ENCODE data around the gene UBE2D4.
"Not testable (repeated sequence)": the region's sequence is repeated elsewhere in the genome, so short reads cannot be mapped to it uniquely, and the experiment has no call there.

UBE2D4 gene

DNA sequence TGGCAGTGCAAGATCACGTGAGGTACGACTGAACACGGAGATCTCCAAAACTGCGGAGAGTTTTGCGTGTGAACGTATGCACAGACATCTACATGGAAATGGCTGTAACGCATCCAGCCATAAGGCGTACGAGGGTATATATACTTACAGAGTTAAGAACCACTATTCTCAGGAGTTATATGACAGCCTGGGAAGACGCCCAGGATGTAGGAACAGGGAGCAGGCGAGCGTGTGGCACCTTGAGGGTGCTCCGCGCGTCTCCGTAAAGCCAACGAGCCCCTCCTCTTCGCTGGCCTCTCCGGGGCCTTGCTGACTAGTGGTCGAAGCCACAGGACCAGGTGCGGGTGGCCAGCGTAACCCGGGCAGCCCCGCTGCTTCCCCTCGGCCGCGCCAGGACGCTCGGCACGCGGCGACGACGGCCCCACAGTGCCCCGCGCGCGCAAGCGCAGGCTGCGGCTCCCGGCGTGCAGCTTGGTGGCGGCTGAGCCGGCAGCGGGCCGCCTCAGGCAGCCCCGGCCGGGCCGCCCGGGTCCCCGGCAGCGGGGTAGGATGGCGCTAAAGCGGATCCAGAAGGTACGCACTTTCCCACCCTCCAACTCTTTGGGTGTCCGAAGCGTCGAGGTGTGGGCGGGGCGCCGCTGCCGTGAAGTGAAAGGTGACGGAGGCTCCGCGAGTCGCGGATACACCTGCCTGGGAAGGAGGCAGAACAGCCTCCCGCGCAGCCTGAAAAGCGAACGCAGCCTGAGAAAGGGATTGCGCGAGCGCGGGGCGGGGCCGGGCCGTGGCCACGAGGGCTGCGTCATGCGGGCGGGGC, at the start of gene UBE2D4:
Gene UBE2D4 (plus strand): TSS at position 453 of the 814 bp plus-strand sequence. CDS start 97 bp downstream, at position 550.
- ATAC-seq (peak; percentile 95), DNase-seq (peak; percentile 89 to 90)
- Mint-ChIP-seq H3K4me3 (peak within 1 kb of the TSS; percentile 94 to 97), H3K9me3 (no peaks in the 10 kb centered on the region), H3K27ac (peak within 1 kb of the TSS; percentile 87 to 98), H3K4me1 (peaks cover 36% of the 10 kb centered on the region), H3K27me3 (no peaks in the 10 kb centered on the region)

DNA sequence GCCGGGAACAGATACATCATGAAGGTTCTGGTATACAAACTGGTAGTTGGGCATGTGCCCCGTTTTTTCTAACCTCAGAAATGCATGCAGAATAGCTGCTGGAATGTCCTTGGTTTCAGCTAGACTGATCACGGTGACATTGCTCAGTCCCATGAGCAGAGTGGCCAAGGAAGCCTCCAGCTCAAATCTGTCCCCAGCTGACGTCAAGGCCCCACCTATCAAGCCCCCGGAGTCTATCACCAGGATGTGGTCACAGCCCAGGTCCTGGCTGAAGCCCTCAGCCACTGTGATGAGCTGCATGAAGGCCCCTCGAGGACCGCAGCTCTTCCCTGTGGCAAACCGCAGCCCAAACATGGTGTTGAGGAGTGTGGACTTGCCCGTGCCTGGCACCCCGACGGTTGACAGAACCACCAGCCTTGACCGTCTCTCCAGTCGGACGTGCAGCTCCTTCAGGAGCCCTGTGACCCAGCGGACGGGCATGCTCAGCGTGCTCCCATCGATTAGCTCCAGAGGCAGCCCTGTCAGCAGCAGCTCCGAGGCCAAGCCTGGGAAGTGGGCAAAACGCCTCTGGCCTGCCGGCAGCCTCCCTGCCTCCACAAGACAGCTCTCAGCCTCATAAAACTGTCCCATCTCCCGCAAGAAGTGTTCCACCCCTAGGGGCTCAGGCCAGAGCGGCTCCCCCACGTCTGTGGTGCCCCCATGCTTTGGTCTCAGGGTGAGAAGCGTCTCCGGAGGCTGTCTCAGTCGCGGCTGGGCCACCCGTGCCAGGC, 49.1 kb upstream of the UBE2D4 start:
- peaks cover 0 to 7% of the 10 kb centered on the region in 2 donors for H3K9me3 Mint-ChIP-seq
- no peak for DNase-seq
- H3K4me1 Mint-ChIP-seq: peaks cover 12% of the 10 kb centered on the region
- ATAC-seq: no peak
- no peaks in the 10 kb centered on the region for H3K27me3 Mint-ChIP-seq
- H3K27ac Mint-ChIP-seq: no peak overlapping the region
- no peak overlapping the region for H3K4me3 Mint-ChIP-seq

DNA sequence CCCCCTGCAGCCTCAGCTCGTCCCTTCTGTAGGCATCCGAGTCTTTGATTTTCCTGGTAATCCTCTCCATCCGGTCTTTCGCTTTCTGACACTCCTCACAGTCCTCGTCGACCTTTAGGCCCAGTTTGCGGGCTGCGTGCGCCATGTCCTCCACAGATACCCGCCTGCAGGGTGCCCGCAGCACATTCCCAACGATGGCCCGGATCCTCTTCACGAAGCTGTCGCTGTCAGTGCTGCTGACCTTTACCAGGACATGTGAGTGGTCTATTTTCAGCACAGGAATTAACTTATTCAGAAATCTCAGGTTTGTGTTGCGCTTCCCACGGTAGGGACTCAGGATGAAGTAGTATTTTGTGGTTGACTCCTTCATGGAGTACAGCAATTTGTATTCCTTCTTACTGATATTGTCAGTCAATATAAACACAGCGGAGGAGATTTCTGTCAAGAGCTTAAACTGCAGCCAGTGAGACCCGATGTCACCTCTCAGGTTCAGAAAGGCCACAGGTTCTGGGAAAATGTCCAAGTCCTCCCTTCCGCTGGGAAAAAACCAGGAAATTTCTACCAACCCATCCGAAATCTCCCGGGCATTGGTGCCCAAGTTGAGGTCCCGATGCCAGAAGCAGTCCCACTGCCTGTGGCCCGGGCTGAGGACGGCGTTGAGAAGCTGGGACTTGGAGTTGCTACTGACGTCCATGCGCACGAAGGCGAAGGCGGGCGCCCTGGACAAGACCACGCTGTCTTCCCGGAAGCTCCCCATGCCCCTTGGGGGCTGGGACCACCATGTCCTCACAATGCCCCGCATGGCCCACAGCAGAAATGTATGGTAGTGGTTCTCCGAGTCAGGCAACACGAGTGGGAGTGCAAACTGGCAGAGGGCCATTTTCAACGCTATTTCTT, 48.0 kb upstream of the UBE2D4 start:
- H3K4me3 Mint-ChIP-seq: no peak overlapping the region
- DNase-seq (no peak), ATAC-seq (no peak)
- no peaks in the 10 kb centered on the region for H3K27me3 Mint-ChIP-seq
- H3K27ac Mint-ChIP-seq: peak overlapping the region; percentile 27 to 57
- peaks cover 1% of the 10 kb centered on the region for H3K4me1 Mint-ChIP-seq
- H3K9me3 Mint-ChIP-seq: peaks cover 0 to 5% of the 10 kb centered on the region in 2 donors

DNA sequence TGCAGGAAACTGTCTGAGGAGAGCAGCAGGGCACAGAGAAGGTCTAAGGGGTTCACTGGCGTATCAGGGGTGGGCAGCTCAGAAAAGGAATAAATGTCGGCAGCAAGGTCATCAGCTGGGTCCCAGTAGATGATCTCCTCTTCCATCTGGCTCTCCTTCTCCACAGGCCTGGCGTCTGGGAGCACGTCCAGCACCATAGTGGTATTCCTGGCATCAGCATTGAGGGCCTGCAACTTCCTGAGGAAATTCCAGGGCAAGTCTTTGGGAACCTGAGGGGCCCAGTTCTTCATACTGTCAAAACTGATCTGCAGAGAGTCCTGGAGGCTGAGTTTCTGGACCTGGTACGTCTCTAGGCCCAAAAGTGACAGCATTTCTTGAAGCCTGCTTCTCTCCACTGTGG, 47.4 kb upstream of the UBE2D4 start:
- no peak for ATAC-seq
- Mint-ChIP-seq H3K9me3 (no peaks in the 10 kb centered on the region), H3K27ac (peak overlapping the region in 1 of 2 donors; percentile 62), H3K27me3 (no peaks in the 10 kb centered on the region), H3K4me1 (no peaks in the 10 kb centered on the region), H3K4me3 (no peak overlapping the region)
- no peak for DNase-seq

DNA sequence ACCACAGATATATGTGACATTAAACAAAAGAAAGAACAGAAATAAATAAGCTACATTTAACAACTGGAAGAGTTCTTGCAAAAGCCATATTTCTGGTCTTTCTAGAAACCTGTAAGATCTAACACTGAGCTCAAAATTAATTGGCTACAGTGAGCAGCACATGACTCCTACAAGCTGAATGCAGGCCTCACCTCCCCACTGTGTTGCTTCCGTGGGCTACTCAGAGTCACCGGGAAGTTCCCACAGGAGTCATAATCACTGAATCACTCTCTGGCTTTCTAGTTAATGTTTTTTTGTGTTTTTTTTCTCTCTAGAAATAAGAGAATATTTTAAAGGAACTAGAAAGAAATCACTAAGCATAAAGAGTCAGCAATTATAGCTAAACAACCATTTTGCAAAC, 46.8 kb upstream of the UBE2D4 start:
- no peaks in the 10 kb centered on the region for H3K27me3 Mint-ChIP-seq

DNA sequence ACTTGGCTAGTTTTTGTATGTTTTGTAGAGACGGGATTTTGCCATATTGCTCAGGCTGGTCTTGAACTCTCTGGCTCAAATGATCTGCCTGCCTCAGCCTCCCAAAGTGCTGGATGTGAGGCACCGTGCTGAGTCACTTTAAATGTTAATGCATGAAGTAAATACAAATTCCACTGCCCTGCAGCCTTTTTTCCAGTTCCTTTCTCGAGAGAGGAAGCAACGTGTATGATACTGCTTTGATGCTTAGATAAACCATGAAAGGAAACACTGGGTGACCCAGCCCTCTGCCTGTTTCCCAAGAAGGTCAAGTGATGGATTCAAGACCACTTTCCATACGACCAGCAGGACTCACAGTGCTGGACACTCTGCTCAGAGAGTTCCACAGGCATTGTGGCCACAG, 45.6 kb upstream of the UBE2D4 start:
- H3K4me3 Mint-ChIP-seq: no peak overlapping the region
- ATAC-seq (no peak), DNase-seq (no peak)
- H3K27me3 Mint-ChIP-seq: no peaks in the 10 kb centered on the region
- H3K9me3 Mint-ChIP-seq: no peaks in the 10 kb centered on the region
- H3K4me1 Mint-ChIP-seq: no peaks in the 10 kb centered on the region
- no peak overlapping the region for H3K27ac Mint-ChIP-seq

More for the DNA sequence above, 46.8 kb upstream of the UBE2D4 start:
- no peak for DNase-seq
- Mint-ChIP-seq H3K4me3 (no peak overlapping the region), H3K4me1 (no peaks in the 10 kb centered on the region), H3K9me3 (no peaks in the 10 kb centered on the region), H3K27ac (peak overlapping the region in 1 of 2 donors; percentile 62)
- no peak for ATAC-seq

DNA sequence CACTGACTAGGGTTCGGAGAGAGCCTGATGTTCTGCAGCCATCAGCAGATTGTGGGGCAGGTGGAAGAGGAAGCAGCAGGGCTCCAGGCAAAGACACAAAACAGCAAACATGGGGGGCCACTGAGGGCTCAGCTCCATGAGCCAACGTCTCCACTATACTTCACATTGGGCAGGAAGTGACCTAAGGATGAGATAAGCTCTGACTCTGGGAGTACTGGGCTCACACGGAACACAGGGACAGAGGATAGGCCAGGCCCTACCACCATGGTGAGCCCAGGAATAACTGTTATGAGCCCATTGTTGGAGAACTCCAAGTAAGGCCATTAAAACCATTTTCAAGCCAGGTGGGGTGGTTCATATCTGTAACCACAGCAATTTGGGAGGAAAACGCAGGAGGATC, 42.0 kb upstream of the UBE2D4 start:
- Mint-ChIP-seq H3K4me1 (peaks cover 6% of the 10 kb centered on the region), H3K27ac (no peak overlapping the region), H3K9me3 (no peaks in the 10 kb centered on the region), H3K4me3 (no peak overlapping the region), H3K27me3 (no peaks in the 10 kb centered on the region)
- no peak for DNase-seq
- no peak for ATAC-seq

DNA sequence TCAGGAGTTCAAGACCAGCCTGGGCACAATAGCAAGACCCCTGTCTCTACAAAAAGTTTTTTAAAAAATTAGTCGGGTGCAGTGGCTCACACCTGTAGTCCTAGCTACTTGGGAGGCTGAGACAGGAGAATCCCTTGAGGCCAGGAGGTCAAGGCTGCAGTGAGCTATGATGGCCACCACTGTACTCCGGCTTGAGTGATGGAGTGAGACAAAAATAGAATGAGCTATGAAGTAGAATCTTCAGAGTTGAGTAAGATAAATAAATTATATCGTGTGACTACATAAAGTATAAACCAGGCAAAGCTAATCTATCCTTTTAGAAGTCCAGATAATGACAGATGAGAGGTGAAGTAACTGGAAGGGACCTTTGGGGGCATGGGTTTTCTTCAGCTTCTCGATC, 41.6 kb upstream of the UBE2D4 start:
- ATAC-seq (no peak), DNase-seq (no peak)
- Mint-ChIP-seq H3K4me1 (peaks cover 10% of the 10 kb centered on the region), H3K4me3 (no peak overlapping the region), H3K27ac (no peak overlapping the region), H3K9me3 (no peaks in the 10 kb centered on the region), H3K27me3 (no peaks in the 10 kb centered on the region)

DNA sequence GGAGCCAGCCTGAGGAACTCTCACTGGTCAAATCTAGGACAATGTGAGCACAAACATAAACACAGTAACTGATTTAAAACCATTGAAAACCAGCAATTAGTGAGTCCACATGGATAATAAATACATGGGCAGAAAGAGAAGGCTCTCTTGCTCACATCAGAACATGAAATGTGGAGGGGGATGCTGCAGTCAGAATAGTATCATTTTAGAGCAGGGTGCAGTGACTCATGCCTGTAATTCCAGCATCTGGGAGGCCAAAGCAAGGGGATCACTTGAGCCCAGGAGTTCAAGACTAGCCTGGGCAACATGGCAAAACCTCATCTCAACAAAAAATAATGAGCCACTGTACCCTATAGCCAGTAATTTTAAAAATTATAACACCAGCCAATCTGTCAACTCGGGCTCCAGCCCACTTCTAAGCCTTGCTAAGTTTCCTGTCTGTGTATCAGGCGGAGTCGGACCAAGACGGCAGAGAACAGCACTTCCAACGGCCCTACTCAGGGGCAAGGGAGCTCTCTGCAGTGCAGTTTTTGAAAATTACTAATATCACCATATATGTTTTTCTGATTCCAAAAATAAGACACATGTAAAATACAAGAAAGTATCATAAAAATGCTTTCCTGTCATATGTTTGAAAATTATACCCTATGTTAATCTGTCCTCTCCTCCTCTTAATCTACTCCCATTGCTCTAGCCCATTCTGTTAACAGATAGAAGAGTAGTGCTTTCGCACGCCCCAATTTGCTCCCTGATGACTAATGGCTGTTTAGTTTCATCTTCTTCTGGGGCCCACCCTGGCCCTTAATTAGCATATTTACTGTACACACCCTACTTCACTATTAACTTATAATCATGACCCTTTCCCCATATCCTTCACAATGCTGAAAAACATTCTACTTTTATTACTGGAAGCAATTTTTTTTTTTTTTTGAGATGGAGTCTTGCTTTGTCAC, 37.0 kb upstream of the UBE2D4 start:
- Mint-ChIP-seq H3K9me3 (no peaks in the 10 kb centered on the region), H3K4me1 (peaks cover 53% of the 10 kb centered on the region), H3K4me3 (peak overlapping the region in 1 of 2 donors; percentile 29), H3K27me3 (no peaks in the 10 kb centered on the region), H3K27ac (no peak overlapping the region)
- peak; percentile 80 for ATAC-seq
- peak in 1 of 2 donors; percentile 23 for DNase-seq

DNA sequence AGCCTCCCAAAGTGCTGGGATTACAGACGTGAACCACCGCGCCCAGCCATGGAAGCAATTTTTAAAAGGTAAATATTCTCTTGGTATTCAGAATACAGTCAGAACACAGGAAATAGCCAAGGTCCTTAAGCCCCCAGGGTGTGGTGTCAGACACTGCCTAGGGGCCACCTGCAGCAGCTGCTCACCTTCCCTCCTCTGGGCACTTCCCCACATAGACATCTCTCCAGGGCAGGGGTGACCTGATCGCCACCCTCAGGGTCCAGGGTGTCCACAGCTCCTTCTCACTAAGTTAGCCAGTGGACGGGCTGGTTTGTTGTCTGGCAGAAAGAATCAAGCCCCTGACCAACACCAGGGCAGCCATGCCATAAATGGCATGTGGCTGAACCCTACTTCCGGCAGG, 35.8 kb upstream of the UBE2D4 start:
- DNase-seq (no peak), ATAC-seq (no peak)
- Mint-ChIP-seq H3K27me3 (no peaks in the 10 kb centered on the region), H3K4me1 (peaks cover 53% of the 10 kb centered on the region), H3K4me3 (peak overlapping the region in 1 of 2 donors; percentile 33), H3K9me3 (no peaks in the 10 kb centered on the region), H3K27ac (no peak overlapping the region)

DNA sequence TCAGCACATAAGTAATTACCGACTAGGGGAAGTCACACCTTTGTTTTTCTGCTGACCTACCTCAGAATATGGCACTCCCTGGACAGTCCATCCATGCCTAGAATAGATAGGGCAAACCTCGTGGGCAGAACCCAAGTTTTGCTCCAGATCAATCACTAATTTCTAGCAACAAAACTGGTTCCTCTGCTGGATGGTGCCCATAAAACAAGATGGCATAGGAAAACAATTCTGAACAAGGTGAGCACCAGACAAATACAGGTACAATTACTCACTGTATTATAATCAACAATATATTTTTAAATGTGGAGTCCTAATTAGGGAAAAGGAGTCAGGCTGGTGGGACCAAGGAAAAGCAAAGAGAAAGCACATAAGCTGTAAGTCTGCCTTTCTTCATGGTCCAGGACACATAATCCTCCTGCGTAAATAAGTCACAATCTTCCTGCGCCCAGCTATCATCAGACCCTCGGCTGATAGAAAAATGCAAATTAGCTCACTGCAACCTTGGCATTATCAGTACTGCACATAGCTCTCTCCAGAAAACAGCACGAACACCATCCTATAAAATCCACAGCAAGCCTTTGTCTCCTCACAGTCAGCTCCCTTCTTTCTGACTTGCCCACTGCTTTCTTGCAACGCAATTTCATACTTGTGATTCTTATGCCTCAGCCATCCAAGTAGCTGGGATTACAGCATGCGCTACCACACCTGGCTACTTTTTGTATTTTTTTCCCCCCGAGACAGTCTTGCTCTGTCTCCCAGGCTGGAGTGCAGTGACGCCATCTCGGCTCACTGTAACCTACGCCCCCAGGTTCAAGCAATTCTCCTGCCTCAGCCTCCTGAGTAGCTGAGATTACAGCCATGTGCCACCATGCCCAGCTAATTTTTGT, 34.9 kb upstream of the UBE2D4 start:
- Mint-ChIP-seq H3K4me3 (no peak overlapping the region), H3K4me1 (peaks cover 53% of the 10 kb centered on the region), H3K27me3 (no peaks in the 10 kb centered on the region), H3K27ac (peak overlapping the region in 1 of 2 donors; percentile 23), H3K9me3 (no peaks in the 10 kb centered on the region)
- no peak for ATAC-seq
- DNase-seq: no peak

DNA sequence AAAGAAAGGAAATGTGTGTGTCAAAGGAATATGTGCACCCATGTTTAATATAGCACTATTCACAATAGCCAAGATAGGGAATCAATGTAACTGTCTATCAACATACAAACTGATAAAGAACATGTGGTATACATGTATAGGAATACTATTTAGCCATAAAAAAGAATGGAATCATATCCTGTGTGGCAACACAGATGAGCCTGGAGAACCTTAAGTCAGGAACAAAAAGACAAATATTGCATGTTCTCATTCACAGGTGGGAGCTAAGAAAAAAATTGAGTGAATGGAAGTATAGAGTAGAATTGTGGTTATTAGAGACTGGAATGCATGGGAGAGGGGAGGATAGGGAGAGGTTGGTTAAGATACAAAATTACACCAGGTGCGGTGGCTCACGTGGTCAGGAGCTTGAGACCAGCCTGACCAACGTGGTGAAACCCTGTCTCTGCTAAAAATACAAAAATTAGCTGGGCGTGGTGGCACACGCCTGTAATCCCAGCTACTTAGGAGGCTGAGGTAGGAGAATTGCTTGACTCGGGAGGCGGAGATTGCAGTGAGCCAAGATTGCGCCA, 30.3 kb upstream of the UBE2D4 start:
- Mint-ChIP-seq H3K4me1 (peaks cover 35% of the 10 kb centered on the region), H3K27ac (no peak overlapping the region), H3K27me3 (no peaks in the 10 kb centered on the region), H3K9me3 (no peaks in the 10 kb centered on the region), H3K4me3 (no peak overlapping the region)
- DNase-seq (no peak), ATAC-seq (no peak)

DNA sequence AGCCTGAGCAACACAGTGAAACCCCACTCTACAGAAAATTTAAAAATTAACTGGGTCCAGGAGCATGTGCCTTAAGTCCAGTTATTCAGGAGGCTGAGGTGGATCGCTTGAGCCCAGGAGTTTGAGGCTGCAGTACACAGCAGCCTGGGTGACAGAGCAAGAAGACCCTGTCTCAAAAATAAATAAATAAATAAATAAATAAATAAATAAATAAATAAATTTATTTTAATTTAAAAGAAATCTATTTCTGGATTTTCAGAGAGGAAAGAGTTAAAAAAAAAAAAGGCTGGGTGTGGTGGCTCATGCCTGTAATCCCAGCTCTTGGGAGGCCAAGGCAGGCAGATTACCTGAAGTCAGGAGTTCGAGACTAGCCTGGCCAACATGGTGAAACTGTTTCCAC, 27.7 kb upstream of the UBE2D4 start:
- H3K4me1 Mint-ChIP-seq: peaks cover 35% of the 10 kb centered on the region
- ATAC-seq: not testable (repeated sequence)

More for the DNA sequence above, 27.7 kb upstream of the UBE2D4 start:
- H3K27me3 Mint-ChIP-seq, H3K27ac Mint-ChIP-seq, H3K9me3 Mint-ChIP-seq, H3K4me3 Mint-ChIP-seq, DNase-seq: not testable (repeated sequence)

Data from stimulated activated naive CD8-positive, alpha-beta T cell treated with anti-CD3 and anti-CD28 coated beads, Interleukin-15, amount 100 ng/mL, for 72 hours (primary cell).